ENCODE measurements around the gene BCAM. TPM values are rescaled to one million over a fixed set of nuclear protein-coding genes. Genes with fewer than 3 reads are reported as not detected.

The BCAM gene
- polyA plus RNA-seq, 3 donors: 677 to 737 (median 725) TPM

Other genes starting within 250 kb of the BCAM start
- gene IGSF23, start 195.5 kb upstream of the BCAM start, polyA plus RNA-seq (ENCODE audit: insufficient read length in 3 of 3): 1 to 10 TPM in 2 of 3 donors, under 1 TPM in 1; 0.95 to 2.0 (median 1.3) TPM
- 10 to 100 TPM; 32.7 to 42.9 (median 41.1) TPM for gene PVR, start 165.2 kb upstream of the BCAM start, polyA plus RNA-seq (ENCODE audit: insufficient read length in 3 of 3)
- 10 to 100 TPM; 10.2 to 24.7 (median 24.3) TPM for gene CEACAM19, start 137.6 kb upstream of the BCAM start, polyA plus RNA-seq (ENCODE audit: insufficient read length in 3 of 3)
- gene CEACAM16, start 110.0 kb upstream of the BCAM start, polyA plus RNA-seq (ENCODE audit: insufficient read length in 3 of 3): not detected
- gene BCL3, start 60.4 kb upstream of the BCAM start, polyA plus RNA-seq (ENCODE audit: insufficient read length in 3 of 3): 1 to 10 TPM; 8.5 to 9.8 (median 8.8) TPM
- 1 to 10 TPM; 6.6 to 9.7 (median 7.4) TPM for gene CBLC, start 31.2 kb upstream of the BCAM start, polyA plus RNA-seq (ENCODE audit: insufficient read length in 3 of 3)
- 100 to 1,000 TPM; 181 to 187 (median 187) TPM for gene NECTIN2, start 37.2 kb downstream of the BCAM start, polyA plus RNA-seq (ENCODE audit: insufficient read length in 3 of 3)
- gene TOMM40, start 82.2 kb downstream of the BCAM start, polyA plus RNA-seq (ENCODE audit: insufficient read length in 3 of 3): 10 to 100 TPM; 48.7 to 58.2 (median 57.6) TPM
- 100 to 1,000 TPM; 397 to 528 (median 454) TPM for gene APOE, start 96.7 kb downstream of the BCAM start, polyA plus RNA-seq (ENCODE audit: insufficient read length in 3 of 3)
- 10 to 100 TPM in 2 of 3 donors, 1 to 10 TPM in 1; 8.4 to 11.7 (median 11.6) TPM for gene APOC1, start 105.5 kb downstream of the BCAM start, polyA plus RNA-seq (ENCODE audit: insufficient read length in 3 of 3)
- under 1 TPM in 1 of 3 donors, not detected in 2; 0.35 TPM for gene APOC4, start 133.1 kb downstream of the BCAM start, polyA plus RNA-seq (ENCODE audit: insufficient read length in 3 of 3)
- gene APOC2, start 136.9 kb downstream of the BCAM start, polyA plus RNA-seq (ENCODE audit: insufficient read length in 3 of 3): 10 to 100 TPM; 13.1 to 16.3 (median 14.1) TPM
- 100 to 1,000 TPM; 120 to 129 (median 127) TPM for gene CLPTM1, start 146.3 kb downstream of the BCAM start, polyA plus RNA-seq (ENCODE audit: insufficient read length in 3 of 3)
- gene RELB, start 192.4 kb downstream of the BCAM start, polyA plus RNA-seq (ENCODE audit: insufficient read length in 3 of 3): 1 to 10 TPM; 6.3 to 7.8 (median 7.6) TPM
- 10 to 100 TPM; 56.2 to 80.1 (median 76.2) TPM for gene CLASRP, start 229.9 kb downstream of the BCAM start, polyA plus RNA-seq (ENCODE audit: insufficient read length in 3 of 3)

All from renal pelvis (tissue), 3 donors.